ENCODE data around the gene RGMB. TPM values are rescaled to one million over a fixed set of nuclear protein-coding genes. Genes with fewer than 3 reads are reported as not detected.
A peak's percentile ranks its signal among the peaks of the same experiment; 100 is the strongest.
"Not testable (repeated sequence)": the region's sequence is repeated elsewhere in the genome, so short reads cannot be mapped to it uniquely, and the experiment has no call there.

RGMB gene
- total and polyA plus RNA-seq, 5 donors from 2014 or later, result 3.9 to 27.9 (median 4.3) TPM

DNA sequence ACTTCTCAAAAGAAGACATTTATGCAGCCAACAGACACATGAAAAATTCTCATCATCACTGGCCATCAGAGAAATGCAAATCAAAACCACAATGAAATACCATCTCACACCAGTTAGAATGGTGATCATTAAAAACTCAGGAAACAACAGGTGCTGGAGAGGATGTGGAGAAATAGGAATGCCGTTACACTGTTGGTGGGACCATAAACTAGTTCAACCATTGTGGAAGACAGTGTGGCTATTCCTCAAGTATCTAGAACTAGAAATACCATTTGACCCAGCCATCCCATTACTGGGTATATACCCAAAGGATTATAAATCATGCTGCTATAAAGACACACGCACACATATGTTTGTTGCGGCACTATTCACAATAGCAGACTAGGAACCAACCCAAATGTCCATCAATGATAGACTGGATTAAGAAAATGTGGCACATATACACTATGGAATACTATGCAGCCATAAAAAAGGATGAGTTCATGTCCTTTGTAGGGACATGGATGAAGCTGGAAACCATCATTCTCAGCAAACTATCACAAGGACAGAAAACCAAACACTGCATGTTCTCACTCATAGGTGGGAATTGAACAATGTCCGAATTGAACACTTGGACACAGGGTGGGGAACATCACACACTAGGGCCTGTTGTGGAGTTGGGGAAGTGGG, 34.8 kb upstream of the RGMB start:
- not testable (repeated sequence) for DNase-seq; H3K27me3 ChIP-seq (ENCODE audit: control insufficient read depth, insufficient read depth, low read length); H3K4me1 Mint-ChIP-seq; H3K4me3 ChIP-seq (ENCODE audit: low read depth, low read length); H3K4me3 Mint-ChIP-seq; H3K27ac Mint-ChIP-seq; H3K4me1 ChIP-seq (ENCODE audit: control insufficient read depth, insufficient read depth, low read length, poor library complexity, severe bottlenecking); H3K36me3 Mint-ChIP-seq; H3K9me3 ChIP-seq (ENCODE audit: control insufficient read depth in 2 of 2, low read length in 2 of 2); H3K9me3 Mint-ChIP-seq; H3K36me3 ChIP-seq (ENCODE audit: control insufficient read depth, insufficient read depth, low read length); H3K27ac ChIP-seq (ENCODE audit: insufficient read depth, low read length, poor library complexity, severe bottlenecking); ATAC-seq (ENCODE audit: low read depth in 2 of 2)
- peaks cover 13% of the 10 kb centered on the region for H3K27me3 Mint-ChIP-seq

DNA sequence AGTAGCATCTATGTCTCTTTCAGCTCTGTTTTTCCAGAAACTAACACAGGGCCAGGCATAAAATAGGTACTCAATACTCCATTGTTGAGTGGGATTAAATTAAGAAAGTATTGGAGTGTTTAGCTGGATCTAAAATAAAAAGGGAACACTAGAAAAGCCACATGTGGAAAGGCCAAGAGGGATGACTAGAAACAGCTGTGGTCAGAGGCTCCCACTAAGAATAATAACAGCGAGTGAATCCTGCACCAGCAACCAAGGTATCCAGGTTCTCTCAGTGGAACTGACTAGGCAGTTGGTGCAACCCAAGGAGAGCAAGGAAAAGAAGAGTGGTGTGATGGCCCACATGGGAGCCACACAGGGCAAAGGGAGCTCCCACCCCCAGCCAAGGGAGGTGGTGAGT, 31.5 kb upstream of the RGMB start:
- Histone ChIP-seq H3K4me3 (ENCODE audit: low read depth, low read length) (no peak overlapping the region), H3K36me3 (ENCODE audit: control insufficient read depth, insufficient read depth, low read length) (no peaks in the 10 kb centered on the region), H3K27ac (ENCODE audit: insufficient read depth, low read length, poor library complexity, severe bottlenecking) (no peak overlapping the region), H3K9me3 (ENCODE audit: control insufficient read depth in 2 of 2, low read length in 2 of 2) (peaks cover 0 to 2% of the 10 kb centered on the region in 2 experiments), H3K27me3 (ENCODE audit: control insufficient read depth, insufficient read depth, low read length) (peaks cover 4% of the 10 kb centered on the region), H3K4me1 (ENCODE audit: control insufficient read depth, insufficient read depth, low read length, poor library complexity, severe bottlenecking) (no peaks in the 10 kb centered on the region)
- Mint-ChIP-seq H3K36me3 (peaks cover 6% of the 10 kb centered on the region), H3K27me3 (peaks cover 4% of the 10 kb centered on the region), H3K4me3 (no peak overlapping the region), H3K4me1 (no peaks in the 10 kb centered on the region), H3K27ac (no peak overlapping the region), H3K9me3 (peaks cover 0 to 8% (median 5%) of the 10 kb centered on the region in 7 donors)
- ATAC-seq (ENCODE audit: low read depth in 2 of 2) (no peak), DNase-seq (no peak)

DNA sequence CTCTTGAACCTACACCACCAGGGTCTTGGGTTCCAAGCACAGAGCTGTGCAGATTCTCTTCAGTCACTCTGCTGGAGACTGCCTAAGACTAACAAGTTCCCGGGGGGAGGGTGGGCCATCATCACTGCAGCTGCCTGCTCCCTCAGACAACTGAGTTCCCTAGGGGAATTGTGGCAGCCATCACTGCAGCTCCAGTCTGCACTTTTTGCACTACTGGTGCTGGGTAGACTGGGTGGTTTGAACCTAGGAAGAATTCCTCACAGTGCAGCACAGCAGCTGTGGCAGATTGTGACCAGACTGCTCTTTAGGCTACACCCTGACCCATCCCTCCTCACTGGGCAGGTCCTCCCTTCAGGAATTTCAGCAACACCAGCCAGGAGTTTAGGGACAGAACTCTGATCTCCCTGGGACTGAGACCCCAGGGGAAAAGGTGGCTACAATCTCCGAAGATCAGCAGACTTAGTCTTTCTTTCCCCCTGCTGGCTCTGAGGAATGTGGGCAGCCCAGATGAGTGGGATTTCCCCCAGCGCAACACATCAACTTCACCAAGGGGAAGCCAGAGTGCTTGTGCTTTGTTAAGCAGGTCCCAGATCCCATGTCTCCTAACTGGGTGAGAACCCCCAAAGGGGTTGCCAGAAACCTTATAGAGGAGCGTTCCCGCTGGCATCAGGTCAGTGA, 30.9 kb upstream of the RGMB start:
- Mint-ChIP-seq H3K27me3 (peaks cover 4% of the 10 kb centered on the region), H3K4me1 (no peaks in the 10 kb centered on the region), H3K9me3 (peaks cover 0 to 8% (median 5%) of the 10 kb centered on the region in 7 donors), H3K36me3 (peaks cover 6% of the 10 kb centered on the region), H3K27ac (no peak overlapping the region), H3K4me3 (no peak overlapping the region)
- H3K27me3 ChIP-seq (ENCODE audit: control insufficient read depth, insufficient read depth, low read length), result peaks cover 4% of the 10 kb centered on the region
- ATAC-seq (ENCODE audit: low read depth in 2 of 2) (no peak), DNase-seq (no peak)
- no peaks in the 10 kb centered on the region for H3K4me1 ChIP-seq (ENCODE audit: control insufficient read depth, insufficient read depth, low read length, poor library complexity, severe bottlenecking)
- no peak overlapping the region for H3K27ac ChIP-seq (ENCODE audit: insufficient read depth, low read length, poor library complexity, severe bottlenecking)
- peaks cover 0 to 4% of the 10 kb centered on the region in 2 experiments for H3K9me3 ChIP-seq (ENCODE audit: control insufficient read depth in 2 of 2, low read length in 2 of 2)
- H3K4me3 ChIP-seq (ENCODE audit: low read depth, low read length), result no peak overlapping the region
- H3K36me3 ChIP-seq (ENCODE audit: control insufficient read depth, insufficient read depth, low read length), result no peaks in the 10 kb centered on the region

DNA sequence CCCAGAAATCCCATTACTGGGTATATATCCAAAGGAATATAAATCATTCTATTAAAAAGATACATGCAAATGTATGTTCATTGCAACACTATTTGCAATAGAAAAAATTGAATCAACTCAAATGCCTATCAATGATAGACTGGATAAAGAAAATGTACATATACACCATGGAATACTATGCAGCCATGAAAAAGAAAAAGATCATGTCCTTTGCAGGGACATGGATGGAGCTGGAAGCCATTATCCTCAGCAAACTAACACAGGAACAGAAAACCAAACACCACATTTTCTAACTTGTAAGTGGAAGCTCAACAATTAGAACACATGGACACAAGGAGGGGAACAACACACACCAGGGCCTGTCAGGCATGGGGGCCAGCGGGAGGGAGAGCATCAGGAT, 25.2 kb upstream of the RGMB start:
- H3K4me1 ChIP-seq (ENCODE audit: control insufficient read depth, insufficient read depth, low read length, poor library complexity, severe bottlenecking); H3K4me1 Mint-ChIP-seq; H3K36me3 ChIP-seq (ENCODE audit: control insufficient read depth, insufficient read depth, low read length); H3K27ac ChIP-seq (ENCODE audit: insufficient read depth, low read length, poor library complexity, severe bottlenecking); H3K4me3 Mint-ChIP-seq; H3K27me3 ChIP-seq (ENCODE audit: control insufficient read depth, insufficient read depth, low read length); ATAC-seq (ENCODE audit: low read depth in 2 of 2); H3K36me3 Mint-ChIP-seq; DNase-seq; H3K4me3 ChIP-seq (ENCODE audit: low read depth, low read length); H3K27me3 Mint-ChIP-seq; H3K9me3 Mint-ChIP-seq; H3K9me3 ChIP-seq (ENCODE audit: control insufficient read depth in 2 of 2, low read length in 2 of 2): not testable (repeated sequence)
- H3K27ac Mint-ChIP-seq, result peak overlapping the region in 1 of 3 donors; percentile 38

DNA sequence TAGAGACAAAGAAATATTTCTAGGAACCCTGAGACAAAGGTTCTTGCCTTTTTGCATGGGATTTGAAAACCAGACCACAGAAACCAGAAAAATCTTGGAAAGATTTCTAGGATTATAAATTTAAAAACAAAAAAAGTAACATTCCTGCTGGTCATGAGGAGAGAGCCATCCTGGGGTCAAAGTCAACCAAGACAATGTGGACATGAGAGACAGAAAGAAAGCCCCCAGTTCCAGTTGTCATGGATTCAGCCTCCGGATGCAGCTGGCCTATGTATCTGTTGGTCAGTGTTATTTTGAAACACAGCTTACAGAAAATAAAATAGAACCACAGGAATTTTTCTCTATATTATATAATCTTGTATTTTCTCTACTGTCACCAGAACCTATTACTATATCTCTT, 24.4 kb upstream of the RGMB start:
- Histone ChIP-seq H3K9me3 (ENCODE audit: control insufficient read depth in 2 of 2, low read length in 2 of 2) (peaks cover 0 to 4% of the 10 kb centered on the region in 2 experiments), H3K4me1 (ENCODE audit: control insufficient read depth, insufficient read depth, low read length, poor library complexity, severe bottlenecking) (no peaks in the 10 kb centered on the region), H3K4me3 (ENCODE audit: low read depth, low read length) (no peak overlapping the region), H3K36me3 (ENCODE audit: control insufficient read depth, insufficient read depth, low read length) (no peaks in the 10 kb centered on the region), H3K27ac (ENCODE audit: insufficient read depth, low read length, poor library complexity, severe bottlenecking) (no peak overlapping the region), H3K27me3 (ENCODE audit: control insufficient read depth, insufficient read depth, low read length) (peaks cover 2% of the 10 kb centered on the region)
- DNase-seq, result no peak
- Mint-ChIP-seq H3K27me3 (no peaks in the 10 kb centered on the region), H3K9me3 (peaks cover 0 to 6% (median 5%) of the 10 kb centered on the region in 7 donors), H3K4me1 (no peaks in the 10 kb centered on the region), H3K27ac (no peak overlapping the region), H3K4me3 (no peak overlapping the region), H3K36me3 (peaks cover 6% of the 10 kb centered on the region)
- no peak for ATAC-seq (ENCODE audit: low read depth in 2 of 2)

DNA sequence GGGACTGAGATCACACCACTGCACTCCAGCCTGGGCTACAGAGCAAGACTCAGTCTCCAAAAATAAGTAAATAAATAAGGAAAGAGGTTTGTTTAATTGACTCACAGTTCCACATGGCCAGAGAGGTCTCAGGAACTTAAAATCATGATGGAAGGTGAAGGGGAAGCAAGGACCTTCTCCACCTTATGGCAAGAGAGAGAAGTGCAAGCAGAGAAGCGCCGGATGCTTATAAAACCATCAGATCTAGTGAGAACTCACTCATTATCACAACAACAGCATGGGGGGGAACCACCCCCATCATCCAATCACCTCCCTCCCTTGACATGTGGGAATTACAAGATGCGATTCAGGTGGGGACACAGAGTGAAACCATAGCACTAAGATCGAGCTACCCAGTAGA, 22.8 kb upstream of the RGMB start:
- Histone ChIP-seq H3K27ac (ENCODE audit: insufficient read depth, low read length, poor library complexity, severe bottlenecking) (no peak overlapping the region), H3K4me1 (ENCODE audit: control insufficient read depth, insufficient read depth, low read length, poor library complexity, severe bottlenecking) (no peaks in the 10 kb centered on the region), H3K27me3 (ENCODE audit: control insufficient read depth, insufficient read depth, low read length) (no peaks in the 10 kb centered on the region), H3K9me3 (ENCODE audit: control insufficient read depth in 2 of 2, low read length in 2 of 2) (peaks cover 0 to 4% of the 10 kb centered on the region in 2 experiments), H3K36me3 (ENCODE audit: control insufficient read depth, insufficient read depth, low read length) (no peaks in the 10 kb centered on the region), H3K4me3 (ENCODE audit: low read depth, low read length) (no peak overlapping the region)
- no peak overlapping the region for H3K27ac Mint-ChIP-seq
- H3K27me3 Mint-ChIP-seq, result no peaks in the 10 kb centered on the region
- peaks cover 0 to 6% (median 3%) of the 10 kb centered on the region in 7 donors for H3K9me3 Mint-ChIP-seq
- no peak overlapping the region for H3K4me3 Mint-ChIP-seq
- DNase-seq (peak in 1 of 3 donors; percentile 33), ATAC-seq (ENCODE audit: low read depth in 2 of 2) (no peak)
- peaks cover 6% of the 10 kb centered on the region for H3K36me3 Mint-ChIP-seq
- no peaks in the 10 kb centered on the region for H3K4me1 Mint-ChIP-seq

DNA sequence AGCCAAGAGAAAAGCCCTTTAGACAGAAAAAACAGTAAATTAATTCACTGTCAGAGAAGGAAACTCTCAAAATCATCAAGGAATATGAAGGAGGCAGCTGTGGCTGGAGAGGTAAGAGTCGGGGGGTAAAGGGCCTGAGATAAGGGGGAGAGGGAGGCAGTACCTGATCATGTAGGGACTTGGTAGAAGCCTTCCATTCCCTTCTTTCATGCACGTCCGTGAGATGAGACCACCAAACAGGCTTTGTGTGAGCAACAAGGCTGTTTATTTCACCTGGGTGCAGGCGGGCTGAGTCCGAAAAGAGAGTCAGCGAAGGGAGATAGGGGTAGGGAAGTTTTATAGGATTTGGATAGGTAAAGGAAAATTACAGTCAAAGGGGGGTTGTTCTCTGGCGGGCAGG, 21.1 kb upstream of the RGMB start:
- not testable (repeated sequence) for H3K27me3 Mint-ChIP-seq; H3K9me3 ChIP-seq (ENCODE audit: control insufficient read depth in 2 of 2, low read length in 2 of 2); H3K27ac Mint-ChIP-seq; H3K36me3 ChIP-seq (ENCODE audit: control insufficient read depth, insufficient read depth, low read length); H3K4me1 ChIP-seq (ENCODE audit: control insufficient read depth, insufficient read depth, low read length, poor library complexity, severe bottlenecking); H3K4me1 Mint-ChIP-seq; ATAC-seq (ENCODE audit: low read depth in 2 of 2); H3K27me3 ChIP-seq (ENCODE audit: control insufficient read depth, insufficient read depth, low read length); DNase-seq; H3K9me3 Mint-ChIP-seq; H3K4me3 Mint-ChIP-seq; H3K4me3 ChIP-seq (ENCODE audit: low read depth, low read length); H3K36me3 Mint-ChIP-seq; H3K27ac ChIP-seq (ENCODE audit: insufficient read depth, low read length, poor library complexity, severe bottlenecking)

DNA sequence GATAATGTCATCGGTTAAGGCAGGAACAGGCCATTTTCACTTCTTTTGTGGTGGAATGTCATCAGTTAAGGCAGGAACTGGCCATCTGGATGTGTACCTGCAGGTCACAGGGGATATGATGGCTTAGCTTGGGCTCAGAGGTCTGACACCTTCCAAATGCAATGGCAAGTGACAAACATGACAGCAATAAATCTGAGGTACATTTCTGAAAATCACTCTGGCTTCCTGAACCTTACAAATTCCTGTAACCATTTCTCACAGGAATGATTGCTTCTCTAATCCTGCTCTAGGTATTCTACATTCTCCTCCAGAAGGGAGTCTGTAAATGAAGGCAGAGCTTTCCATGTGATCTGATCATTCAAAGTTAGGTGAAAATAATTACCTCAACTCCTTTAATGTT, 20.7 kb upstream of the RGMB start:
- H3K4me1 ChIP-seq (ENCODE audit: control insufficient read depth, insufficient read depth, low read length, poor library complexity, severe bottlenecking); H3K27ac Mint-ChIP-seq; ATAC-seq (ENCODE audit: low read depth in 2 of 2): not testable (repeated sequence)

More for the DNA sequence above, 20.7 kb upstream of the RGMB start:
- H3K9me3 ChIP-seq (ENCODE audit: control insufficient read depth in 2 of 2, low read length in 2 of 2); H3K9me3 Mint-ChIP-seq; H3K4me3 Mint-ChIP-seq; H3K27me3 Mint-ChIP-seq; H3K4me1 Mint-ChIP-seq; H3K27me3 ChIP-seq (ENCODE audit: control insufficient read depth, insufficient read depth, low read length); DNase-seq; H3K27ac ChIP-seq (ENCODE audit: insufficient read depth, low read length, poor library complexity, severe bottlenecking); H3K36me3 Mint-ChIP-seq; H3K4me3 ChIP-seq (ENCODE audit: low read depth, low read length); H3K36me3 ChIP-seq (ENCODE audit: control insufficient read depth, insufficient read depth, low read length): not testable (repeated sequence)
